ENCODE results near the gene TAS2R13.

Gene TAS2R13

GRCh38 chr12:10910380-10910779 is 1.0 kb upstream of the TAS2R13 start (continued):
- TF ChIP-seq SCRT1 (tag by site-specific recombination; IDR thresholded peaks at IDR 0.05; ENCODE audit: borderline replicate concordance), result no peak
- no peak for TF ChIP-seq ZNF354C (tag by site-specific recombination; IDR thresholded peaks at IDR 0.05; ENCODE audit: borderline replicate concordance, low read depth)

- CTCF ChIA-PET, result no interaction called here
- no peak overlapping the region for H3K27ac ChIP-seq (ENCODE audit: extremely low read depth, low read depth, low read length)
- no peaks in the 10 kb centered on the region for H3K9me3 ChIP-seq (ENCODE audit: control insufficient read depth, insufficient read depth, low read depth, low read length)
- POLR2A ChIA-PET, result no interaction called here
- no peaks in the 10 kb centered on the region for H3K4me1 ChIP-seq (ENCODE audit: control insufficient read depth, insufficient read depth, low read length)
- no peak overlapping the region for H3K4me3 ChIP-seq (ENCODE audit: low read depth, low read length)
- no peaks in the 10 kb centered on the region for H3K36me3 ChIP-seq (ENCODE audit: control insufficient read depth in 2 of 2, insufficient read depth in 1 of 2, low read length in 2 of 2)
- no peak for TF ChIP-seq ZNF202 (tag by site-specific recombination; IDR thresholded peaks at IDR 0.05; ENCODE audit: borderline replicate concordance)
- no peak for TF ChIP-seq ZNF302 (tag by site-specific recombination; IDR thresholded peaks at IDR 0.05; ENCODE audit: low read depth)
- TF ChIP-seq SCRT1 (tag by site-specific recombination; IDR thresholded peaks at IDR 0.05; ENCODE audit: borderline replicate concordance), result no peak
- no peak for TF ChIP-seq PRDM6 (tag by site-specific recombination; IDR thresholded peaks at IDR 0.05)
- no peak for TF ChIP-seq OVOL3 (tag by site-specific recombination; IDR thresholded peaks at IDR 0.05)
- TF ChIP-seq ZNF398 (tag by site-specific recombination; IDR thresholded peaks at IDR 0.05), result no peak
- no peak for TF ChIP-seq ZNF48 (tag by site-specific recombination; IDR thresholded peaks at IDR 0.05)
- no peak for TF ChIP-seq SP3 (tag by site-specific recombination; IDR thresholded peaks at IDR 0.05)
- TF ChIP-seq GLI4 (tag by site-specific recombination; IDR thresholded peaks at IDR 0.05), result no peak
- no peak for TF ChIP-seq ZNF114 (tag by site-specific recombination; IDR thresholded peaks at IDR 0.05)
- TF ChIP-seq INSM2 (tag by site-specific recombination; IDR thresholded peaks at IDR 0.05), result no peak
- no peak for TF ChIP-seq MYNN (tag by site-specific recombination; IDR thresholded peaks at IDR 0.05; ENCODE audit: borderline replicate concordance)
- no peak for TF ChIP-seq FEZF1 (tag by site-specific recombination; IDR thresholded peaks at IDR 0.05)
Measured at GRCh38 chr12:10904686-10905085, 4.7 kb downstream of the TAS2R13 start.

GRCh38 chr12:10901427-10901826 is 7.9 kb downstream of the TAS2R13 start:
- H3K9me3 ChIP-seq (ENCODE audit: control insufficient read depth, insufficient read depth, low read depth, low read length), result no peaks in the 10 kb centered on the region
- no peaks in the 10 kb centered on the region for H3K36me3 ChIP-seq (ENCODE audit: control insufficient read depth in 2 of 2, insufficient read depth in 1 of 2, low read length in 2 of 2)
- TF ChIP-seq SCRT1 (tag by site-specific recombination; IDR thresholded peaks at IDR 0.05; ENCODE audit: borderline replicate concordance) (no peak), KLF7 (tag by site-specific recombination; IDR thresholded peaks at IDR 0.05; ENCODE audit: borderline replicate concordance) (no peak), ZNF768 (tag by site-specific recombination; IDR thresholded peaks at IDR 0.05) (no peak), PRDM1 (tag by site-specific recombination; IDR thresholded peaks at IDR 0.05) (no peak), ZNF214 (tag by site-specific recombination; IDR thresholded peaks at IDR 0.05; ENCODE audit: borderline replicate concordance) (no peak), ZNF654 (tag by site-specific recombination; IDR thresholded peaks at IDR 0.05; ENCODE audit: low read depth) (no peak)
- POLR2A ChIA-PET, result no interaction called here
- no peak overlapping the region for H3K4me3 ChIP-seq (ENCODE audit: low read depth, low read length)
- H3K4me1 ChIP-seq (ENCODE audit: control insufficient read depth, insufficient read depth, low read length), result no peaks in the 10 kb centered on the region
- no peak overlapping the region for H3K27ac ChIP-seq (ENCODE audit: extremely low read depth, low read depth, low read length)
- CTCF ChIA-PET, result interaction anchor here (0.5 to 0.7 kb wide), 2 partner anchors 346 to 1803 kb away, joined by 3 to 4 read pairs; no protein-coding TSS in a partner anchor

All from HEK293 (cell line).